HepG2 (cell line): ENCODE data around the gene STX2. TPM values are rescaled to one million over a fixed set of nuclear protein-coding genes. Genes with fewer than 3 reads are reported as not detected.

Experiments
- CHCHD3 ChIP-seq: sonication (generic); formaldehyde crosslinking; IDR thresholded peaks from 2 replicates; pipeline ENCODE4 v1.8.0; 2022; ENCODE audit warnings: mild to moderate bottlenecking, missing genetic modification reagents, moderate library complexity
- GATAD1 ChIP-seq: IDR thresholded peaks from 2 replicates; pipeline ENCODE4 v1.6.1; 2016; ENCODE audit warnings: missing genetic modification reagents, missing compliant biosample characterization
- HOXA7 ChIP-seq: sonication (generic); formaldehyde crosslinking; IDR thresholded peaks from 2 replicates; pipeline ENCODE4 v1.8.1; 2022; ENCODE audit warnings: mild to moderate bottlenecking, missing genetic modification reagents, moderate library complexity
- NFIC ChIP-seq: IDR thresholded peaks from 2 replicates; pipeline ENCODE4 v1.6.1; 2012; ENCODE audit warnings: mild to moderate bottlenecking, low read length, inconsistent platforms
- NKX3-1 ChIP-seq: sonication (generic); formaldehyde crosslinking; IDR thresholded peaks from 2 replicates; pipeline ENCODE4 v1.5.0; 2020; ENCODE audit warnings: missing genetic modification reagents
- PHB2 ChIP-seq: fragments of 450-650 bp; IDR thresholded peaks from 2 replicates; pipeline ENCODE4 v1.6.1; 2018; ENCODE audit not compliant: partially characterized antibody
- SP140L ChIP-seq: sonication (generic); formaldehyde crosslinking; IDR thresholded peaks from 2 replicates; pipeline ENCODE4 v1.4.0; 2020; ENCODE audit warnings: missing genetic modification reagents, borderline replicate concordance
- STAG1 ChIP-seq: sonication (generic); formaldehyde crosslinking; IDR thresholded peaks from 2 replicates; pipeline ENCODE4 v1.4.0; 2020; ENCODE audit warnings: missing genetic modification reagents
- ZNF432 ChIP-seq: sonication (generic); formaldehyde crosslinking; IDR thresholded peaks from 2 replicates; pipeline ENCODE4 v1.5.0; 2020; ENCODE audit warnings: missing genetic modification reagents, mild to moderate bottlenecking, borderline replicate concordance
- ZNF724P ChIP-seq: sonication (generic); formaldehyde crosslinking; IDR thresholded peaks from 2 replicates; pipeline ENCODE4 v1.8.0; 2022; ENCODE audit warnings: missing genetic modification reagents, borderline replicate concordance
- polyA plus RNA-seq, 8 experiments: library from polyadenylated mRNA; depleted of rRNA in 3 of 8; stranded (reverse) in 7 of 8; unstranded in 1 of 8; fragments of >200 nt; fragmentation: Illumina TruSeq in 4 of 8; extraction: Trizol in 4 of 8; gene quantifications; 2 replicates each; pipeline versions ENCODE4 v1.2.1 to v1.2.3, GENCODE V29; 2011 to 2016; ENCODE audit warnings: low read depth in 4 of 8, missing spikeins in 1 of 8, mixed read lengths in 1 of 8; ENCODE audit not compliant: insufficient read depth in 1 of 8
- total RNA-seq, 5 experiments: library from RNA; depleted of rRNA; stranded (reverse); fragments of >200 nt; fragmentation: Illumina TruSeq; extraction: Trizol; gene quantifications; 2 replicates each; pipeline ENCODE4 v1.2.3, GENCODE V29; 2016; ENCODE audit warnings: low read depth in 1 of 5
- TF ChIP-seq, protein P1 (sequence below): sonication (generic); formaldehyde crosslinking; IDR thresholded peaks from 2 replicates; pipeline ENCODE4 v1.5.0; 2020; ENCODE audit warnings: mild to moderate bottlenecking, missing genetic modification reagents
- TF ChIP-seq, protein P2 (sequence below): sonication (generic); formaldehyde crosslinking; IDR thresholded peaks from 2 replicates; pipeline ENCODE4 v1.5.0; 2020; ENCODE audit warnings: missing genetic modification reagents
- TF ChIP-seq, protein P3 (sequence below): conservative IDR thresholded peaks from 2 replicates; pipeline ENCODE4 v1.6.1; 2018; ENCODE audit warnings: missing genetic modification reagents
- TF ChIP-seq, protein P4 (sequence below): sonication (generic); formaldehyde crosslinking; IDR thresholded peaks from 2 replicates; pipeline ENCODE4 v1.4.0; 2020; ENCODE audit warnings: mild to moderate bottlenecking, missing genetic modification reagents

Gene STX2
- total and polyA plus RNA-seq, 2 of the 13 experiments (the other 11 are each of a cell fraction or from before 2014, with no cell fraction given), result 13.4 to 25.1 TPM

DNA sequence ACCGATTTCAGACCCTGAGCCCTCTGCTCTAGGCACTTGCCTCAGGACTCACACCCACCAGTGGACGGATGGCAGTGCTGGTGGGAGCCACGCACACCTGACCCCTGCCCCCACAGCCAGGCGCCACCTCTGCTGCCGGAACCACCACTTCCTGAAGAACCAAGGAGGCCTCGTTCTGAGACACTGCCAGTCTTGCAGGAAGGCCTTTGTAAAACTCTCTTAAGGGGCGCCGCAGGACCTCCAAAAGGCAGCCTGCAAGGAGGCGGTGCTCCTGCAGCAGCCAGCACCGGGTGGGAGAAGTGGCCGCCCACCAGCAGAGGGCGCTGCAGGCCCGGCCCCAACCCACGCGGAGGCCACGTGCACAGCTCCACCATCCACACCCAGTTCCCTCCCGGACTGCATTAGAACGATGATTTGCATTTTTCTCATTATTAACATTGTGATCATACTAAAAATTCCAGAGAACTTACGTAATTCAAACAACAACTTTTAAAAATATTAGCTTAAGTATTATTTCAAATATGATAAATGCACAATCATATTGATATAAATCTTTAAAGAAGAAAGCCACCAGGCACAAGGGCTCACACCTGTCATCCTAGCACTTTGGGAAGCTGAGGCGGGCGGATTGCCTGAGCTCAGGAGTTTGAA lies 12.8 kb downstream of the STX2 start (continued):
- TF ChIP-seq STAG1 (CRISPR knock-in tag) (peak; percentile 80), HOXA7 (no peak), ZNF724P (CRISPR knock-in tag) (0 out of 2 replicates have a peak, but pooled peaks have one; percentile 26), ZNF432 (no peak), NKX3-1 (CRISPR knock-in tag) (no peak), SP140L (no peak), NFIC (no peak), CHCHD3 (CRISPR knock-in tag) (no peak), GATAD1 (CRISPR knock-in tag) (no peak), PHB2 (no peak)
- TF ChIP-seq, protein P1, sequence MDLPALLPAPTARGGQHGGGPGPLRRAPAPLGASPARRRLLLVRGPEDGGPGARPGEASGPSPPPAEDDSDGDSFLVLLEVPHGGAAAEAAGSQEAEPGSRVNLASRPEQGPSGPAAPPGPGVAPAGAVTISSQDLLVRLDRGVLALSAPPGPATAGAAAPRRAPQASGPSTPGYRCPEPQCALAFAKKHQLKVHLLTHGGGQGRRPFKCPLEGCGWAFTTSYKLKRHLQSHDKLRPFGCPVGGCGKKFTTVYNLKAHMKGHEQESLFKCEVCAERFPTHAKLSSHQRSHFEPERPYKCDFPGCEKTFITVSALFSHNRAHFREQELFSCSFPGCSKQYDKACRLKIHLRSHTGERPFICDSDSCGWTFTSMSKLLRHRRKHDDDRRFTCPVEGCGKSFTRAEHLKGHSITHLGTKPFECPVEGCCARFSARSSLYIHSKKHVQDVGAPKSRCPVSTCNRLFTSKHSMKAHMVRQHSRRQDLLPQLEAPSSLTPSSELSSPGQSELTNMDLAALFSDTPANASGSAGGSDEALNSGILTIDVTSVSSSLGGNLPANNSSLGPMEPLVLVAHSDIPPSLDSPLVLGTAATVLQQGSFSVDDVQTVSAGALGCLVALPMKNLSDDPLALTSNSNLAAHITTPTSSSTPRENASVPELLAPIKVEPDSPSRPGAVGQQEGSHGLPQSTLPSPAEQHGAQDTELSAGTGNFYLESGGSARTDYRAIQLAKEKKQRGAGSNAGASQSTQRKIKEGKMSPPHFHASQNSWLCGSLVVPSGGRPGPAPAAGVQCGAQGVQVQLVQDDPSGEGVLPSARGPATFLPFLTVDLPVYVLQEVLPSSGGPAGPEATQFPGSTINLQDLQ (CRISPR knock-in tag), result peak; percentile 32; the same call in 1 of the 2 replicates
- TF ChIP-seq, protein P2, sequence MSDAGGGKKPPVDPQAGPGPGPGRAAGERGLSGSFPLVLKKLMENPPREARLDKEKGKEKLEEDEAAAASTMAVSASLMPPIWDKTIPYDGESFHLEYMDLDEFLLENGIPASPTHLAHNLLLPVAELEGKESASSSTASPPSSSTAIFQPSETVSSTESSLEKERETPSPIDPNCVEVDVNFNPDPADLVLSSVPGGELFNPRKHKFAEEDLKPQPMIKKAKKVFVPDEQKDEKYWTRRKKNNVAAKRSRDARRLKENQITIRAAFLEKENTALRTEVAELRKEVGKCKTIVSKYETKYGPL (CRISPR knock-in tag), result 0 out of 2 replicates have a peak, but pooled peaks have one; percentile 32
- TF ChIP-seq, protein P3, sequence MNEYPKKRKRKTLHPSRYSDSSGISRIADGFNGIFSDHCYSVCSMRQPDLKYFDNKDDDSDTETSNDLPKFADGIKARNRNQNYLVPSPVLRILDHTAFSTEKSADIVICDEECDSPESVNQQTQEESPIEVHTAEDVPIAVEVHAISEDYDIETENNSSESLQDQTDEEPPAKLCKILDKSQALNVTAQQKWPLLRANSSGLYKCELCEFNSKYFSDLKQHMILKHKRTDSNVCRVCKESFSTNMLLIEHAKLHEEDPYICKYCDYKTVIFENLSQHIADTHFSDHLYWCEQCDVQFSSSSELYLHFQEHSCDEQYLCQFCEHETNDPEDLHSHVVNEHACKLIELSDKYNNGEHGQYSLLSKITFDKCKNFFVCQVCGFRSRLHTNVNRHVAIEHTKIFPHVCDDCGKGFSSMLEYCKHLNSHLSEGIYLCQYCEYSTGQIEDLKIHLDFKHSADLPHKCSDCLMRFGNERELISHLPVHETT, result no peak
- TF ChIP-seq, protein P4, sequence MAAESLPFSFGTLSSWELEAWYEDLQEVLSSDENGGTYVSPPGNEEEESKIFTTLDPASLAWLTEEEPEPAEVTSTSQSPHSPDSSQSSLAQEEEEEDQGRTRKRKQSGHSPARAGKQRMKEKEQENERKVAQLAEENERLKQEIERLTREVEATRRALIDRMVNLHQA (CRISPR knock-in tag), result no peak
